Measurements from ENCODE around the gene GLB1L. TPM values are rescaled to one million over a fixed set of nuclear protein-coding genes. Genes with fewer than 3 reads are reported as not detected.

The GLB1L gene
- total RNA-seq, 2 experiments from 2014 or later, result 1.2 to 2.8 TPM

GRCh38 chr2:219281588-219281987, 36.3 kb upstream of the GLB1L start:
- TF ChIP-seq, protein P1, sequence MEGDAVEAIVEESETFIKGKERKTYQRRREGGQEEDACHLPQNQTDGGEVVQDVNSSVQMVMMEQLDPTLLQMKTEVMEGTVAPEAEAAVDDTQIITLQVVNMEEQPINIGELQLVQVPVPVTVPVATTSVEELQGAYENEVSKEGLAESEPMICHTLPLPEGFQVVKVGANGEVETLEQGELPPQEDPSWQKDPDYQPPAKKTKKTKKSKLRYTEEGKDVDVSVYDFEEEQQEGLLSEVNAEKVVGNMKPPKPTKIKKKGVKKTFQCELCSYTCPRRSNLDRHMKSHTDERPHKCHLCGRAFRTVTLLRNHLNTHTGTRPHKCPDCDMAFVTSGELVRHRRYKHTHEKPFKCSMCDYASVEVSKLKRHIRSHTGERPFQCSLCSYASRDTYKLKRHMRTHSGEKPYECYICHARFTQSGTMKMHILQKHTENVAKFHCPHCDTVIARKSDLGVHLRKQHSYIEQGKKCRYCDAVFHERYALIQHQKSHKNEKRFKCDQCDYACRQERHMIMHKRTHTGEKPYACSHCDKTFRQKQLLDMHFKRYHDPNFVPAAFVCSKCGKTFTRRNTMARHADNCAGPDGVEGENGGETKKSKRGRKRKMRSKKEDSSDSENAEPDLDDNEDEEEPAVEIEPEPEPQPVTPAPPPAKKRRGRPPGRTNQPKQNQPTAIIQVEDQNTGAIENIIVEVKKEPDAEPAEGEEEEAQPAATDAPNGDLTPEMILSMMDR (IDR thresholded peaks at IDR 0.05), result no peak
- Mint-ChIP-seq H3K9me3 (no peaks in the 10 kb centered on the region), H3K4me1 (ENCODE audit: low read depth) (peaks cover 54% of the 10 kb centered on the region), H3K36me3 (ENCODE audit: low read depth) (peaks cover 40% of the 10 kb centered on the region), H3K27me3 (no peaks in the 10 kb centered on the region), H3K27ac (peak overlapping the region; percentile 89), H3K4me3 (peak overlapping the region; percentile 80)
- ATAC-seq (no peak), DNase-seq (no peak)
- CTCF ChIA-PET, result interaction anchor here (1.4 to 15.5 kb wide), 3 partner anchors 15 to 105 kb away, joined by 6 to 336 read pairs (median 132); partner anchors contain the start of genes CNPPD1, TUBA4A and TUBA4B
- intact Hi-C loops (cut with micrococcal nuclease), result no loop called here
- POLR2A ChIA-PET, result interaction anchor here (1.4 to 5.9 kb wide), 3 partner anchors 12 to 81 kb away, joined by 4 to 63 read pairs (median 41); partner anchors contain the start of genes TUBA4A and TUBA4B

DNA sequence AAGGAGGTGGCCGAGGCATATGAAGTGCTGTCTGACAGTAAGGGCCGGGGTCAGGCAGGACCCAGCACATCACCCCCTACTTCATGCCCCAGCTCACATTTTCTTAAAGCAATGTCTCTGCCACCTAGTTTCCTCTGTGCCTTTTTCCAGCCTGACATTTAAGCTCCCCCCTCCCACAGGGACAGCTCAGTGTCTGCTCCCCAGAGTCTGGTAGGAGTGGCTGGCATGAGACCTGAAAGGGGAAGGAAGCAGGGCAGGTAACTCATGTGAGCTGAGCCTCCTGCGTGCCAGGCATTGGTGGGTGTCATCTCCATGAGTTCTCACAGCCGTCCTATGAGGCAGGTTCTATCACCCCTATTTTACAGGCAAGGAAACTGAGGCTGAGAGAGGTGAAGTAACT, 35.4 kb upstream of the GLB1L start:
- TF ChIP-seq, protein P1 (IDR thresholded peaks at IDR 0.05), result no peak
- Mint-ChIP-seq H3K9me3 (no peaks in the 10 kb centered on the region), H3K27ac (peak overlapping the region; percentile 89), H3K4me3 (peak overlapping the region; percentile 80), H3K27me3 (no peaks in the 10 kb centered on the region), H3K36me3 (ENCODE audit: low read depth) (peaks cover 36% of the 10 kb centered on the region), H3K4me1 (ENCODE audit: low read depth) (peaks cover 49% of the 10 kb centered on the region)
- intact Hi-C loops (cut with micrococcal nuclease), result no loop called here
- no peak for ATAC-seq
- ChIA-PET POLR2A (interaction anchor here (1.4 to 5.9 kb wide), 3 partner anchors 13 to 80 kb away, joined by 4 to 63 read pairs (median 41); partner anchors contain the start of genes TUBA4A and TUBA4B), CTCF (interaction anchor here (1.2 to 15.5 kb wide), 6 partner anchors 16 to 251 kb away, joined by 3 to 336 read pairs (median 8); partner anchors contain the start of genes ANKZF1, ATG9A, CNPPD1 and TUBA4A)
- no peak for DNase-seq

- H3K27ac Mint-ChIP-seq, result peak overlapping the region; percentile 89
- peaks cover 45% of the 10 kb centered on the region for H3K4me1 Mint-ChIP-seq (ENCODE audit: low read depth)
Observed at GRCh38 chr2:219279916-219280516, 34.8 kb upstream of the GLB1L start.

GRCh38 chr2:219279151-219279915, 34.1 kb upstream of the GLB1L start, which contains the start of gene DNAJB2:
Gene DNAJB2, plus strand, starts transcription at chr2:219279366. Its CDS starts 468 bp downstream, at chr2:219279834.
- H3K4me3 Mint-ChIP-seq, result peak within 1 kb of the TSS; percentile 80
- ATAC-seq, result peak; percentile 86
- H3K4me1 Mint-ChIP-seq (ENCODE audit: low read depth), result peaks cover 45% of the 10 kb centered on the region
- intact Hi-C loops (cut with micrococcal nuclease), result loop anchor here (2.0 kb wide), 2 partner anchors 15 to 25 kb away; no protein-coding TSS in a partner anchor
- DNase-seq, result peak; percentile 100
- peak within 1 kb of the TSS; percentile 95 for H3K27ac Mint-ChIP-seq
- TF ChIP-seq, protein P1 (IDR thresholded peaks at IDR 0.05), result no peak
- ChIA-PET CTCF (interaction anchor here (0.7 to 15.5 kb wide), 12 partner anchors 17 to 109 kb away, joined by 3 to 336 read pairs (median 4); partner anchors contain the start of genes ANKZF1, ATG9A, CNPPD1 and DNPEP), POLR2A (interaction anchor here (0.6 to 5.9 kb wide), 10 partner anchors 14 to 79 kb away, joined by 3 to 63 read pairs (median 4); partner anchors contain the start of genes ABCB6, ANKZF1, ATG9A and TUBA4A)
- H3K36me3 Mint-ChIP-seq (ENCODE audit: low read depth), result peaks cover 34% of the 10 kb centered on the region
- no peaks in the 10 kb centered on the region for H3K27me3 Mint-ChIP-seq
- no peaks in the 10 kb centered on the region for H3K9me3 Mint-ChIP-seq

More at GRCh38 chr2:219279916-219280516, 34.8 kb upstream of the GLB1L start:
- no peaks in the 10 kb centered on the region for H3K27me3 Mint-ChIP-seq
- ATAC-seq (no peak), DNase-seq (no peak)
- no peaks in the 10 kb centered on the region for H3K9me3 Mint-ChIP-seq
- intact Hi-C loops (cut with micrococcal nuclease), result loop anchor here (2.0 kb wide), 2 partner anchors 15 to 25 kb away; no protein-coding TSS in a partner anchor
- H3K4me3 Mint-ChIP-seq, result peak overlapping the region; percentile 80
- TF ChIP-seq, protein P1 (IDR thresholded peaks at IDR 0.05), result peak; percentile 42
- CTCF ChIA-PET, result interaction anchor here (0.9 to 15.5 kb wide), 6 partner anchors 17 to 250 kb away, joined by 3 to 336 read pairs (median 8); partner anchors contain the start of genes ANKZF1, ATG9A, TUBA4A and TUBA4B
- POLR2A ChIA-PET, result interaction anchor here (0.6 to 5.9 kb wide), 7 partner anchors 14 to 80 kb away, joined by 3 to 63 read pairs (median 9); partner anchors contain the start of genes ABCB6, ANKZF1, ATG9A and TUBA4A
- peaks cover 34% of the 10 kb centered on the region for H3K36me3 Mint-ChIP-seq (ENCODE audit: low read depth)

Measured in activated CD8-positive, alpha-beta T cell treated with anti-CD3 and anti-CD28 coated beads for 36 hours (primary cell).